Measurements from ENCODE around the gene TSPAN18.
A peak's percentile ranks its signal among the peaks of the same experiment; 100 is the strongest.

The TSPAN18 gene

DNA sequence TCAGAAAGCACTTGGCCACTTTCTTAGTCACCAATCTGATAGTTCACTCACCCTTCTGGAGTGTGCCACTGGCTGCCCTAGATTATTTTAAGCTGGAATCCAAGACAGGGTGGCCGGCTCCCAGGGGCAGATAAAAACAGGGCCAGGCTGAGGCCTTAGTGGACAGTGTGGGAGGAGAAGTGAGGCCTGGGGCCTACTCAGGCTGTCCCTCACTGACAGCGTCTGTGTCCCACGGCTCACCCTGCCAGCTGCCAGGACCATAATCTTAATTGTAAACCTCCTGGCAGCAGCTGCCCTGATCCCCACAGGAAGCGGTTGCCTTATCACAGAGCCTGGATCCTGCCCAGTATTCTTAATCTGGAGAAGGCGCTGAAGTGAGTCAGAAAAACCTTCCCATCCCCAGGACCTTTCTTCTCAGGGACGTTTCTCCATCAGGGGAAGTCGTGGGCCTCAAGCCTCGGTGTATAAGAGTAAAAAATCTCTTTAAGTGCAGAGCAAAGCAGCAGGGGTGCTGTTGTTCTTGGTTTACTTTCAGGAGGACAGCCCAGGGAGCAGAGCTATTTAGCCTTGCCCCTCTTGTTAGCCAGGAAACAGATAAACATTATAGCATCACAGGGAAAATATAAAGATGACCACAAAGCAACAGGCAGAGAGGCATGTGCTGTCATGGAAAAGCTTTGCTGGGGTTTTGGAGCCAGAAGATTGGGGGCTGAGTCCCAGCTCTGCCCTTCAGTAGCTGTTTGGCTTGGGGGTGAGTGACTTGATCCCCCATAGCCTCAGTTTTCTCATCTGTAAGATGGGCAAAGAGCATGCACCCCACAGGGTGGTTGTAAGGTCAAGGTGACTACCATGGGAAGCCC lies 39.6 kb downstream of the TSPAN18 start:
- Histone ChIP-seq H2BK120ac (ENCODE audit: low read depth, low read length) (no peak overlapping the region), H3K4me2 (ENCODE audit: insufficient read depth, low read length, poor library complexity, severe bottlenecking) (no peak overlapping the region), H3K27ac (replicated peaks; ENCODE audit: low read length) (no peak overlapping the region), H3K23ac (ENCODE audit: low read depth, low read length, poor library complexity) (no peak overlapping the region), H2BK5ac (ENCODE audit: low read length) (no peak overlapping the region), H3K79me1 (ENCODE audit: low read depth, low read length) (peaks cover 6% of the 10 kb centered on the region), H3K27me3 (ENCODE audit: control insufficient read depth in 3 of 3, insufficient read depth in 3 of 3, low read depth in 1 of 3, low read length in 3 of 3) (no peaks in the 10 kb centered on the region), H3K4me1 (ENCODE audit: control insufficient read depth in 2 of 2, insufficient read depth in 1 of 2, low read depth in 1 of 2, low read length in 2 of 2) (peaks cover 14% of the 10 kb centered on the region in 2 donors), H3K4ac (ENCODE audit: low read length) (no peak overlapping the region), H3K14ac (ENCODE audit: low read length) (no peak overlapping the region), H3K4me3 (ENCODE audit: low read length in 2 of 2) (no peak overlapping the region), H2AK5ac (ENCODE audit: low read depth, low read length) (no peak overlapping the region), H3K9me3 (replicated peaks in 1 of 2; ENCODE audit: control insufficient read depth in 2 of 2, insufficient read depth in 1 of 2, low read depth in 1 of 2, low read length in 2 of 2) (peaks cover 9 to 21% of the 10 kb centered on the region in 2 donors), H3K36me3 (replicated peaks in 1 of 2; ENCODE audit: control insufficient read depth in 2 of 2, insufficient read depth in 2 of 2, low read length in 2 of 2) (peaks cover 26 to 70% of the 10 kb centered on the region in 2 donors), H4K8ac (ENCODE audit: low read depth, low read length) (no peak overlapping the region), H3K9ac (ENCODE audit: low read depth, low read length, poor library complexity) (peak overlapping the region; percentile 64), H3K18ac (ENCODE audit: low read length) (no peak overlapping the region), H2BK15ac (ENCODE audit: low read length) (no peak overlapping the region), H2AFZ (ENCODE audit: low read length) (no peak overlapping the region), H2BK12ac (ENCODE audit: low read length) (no peak overlapping the region), H4K91ac (ENCODE audit: low read depth, low read length, poor library complexity) (no peak overlapping the region)
- no CpG with 5 or more reads among the region's 8 CpGs for WGBS, 2 donors (ENCODE audit: extremely low coverage in 2 of 2, insufficient read length in 2 of 2, insufficient replicate concordance in 1 of 2)
- no peak for DNase-seq (ENCODE audit: low spot score)

DNA sequence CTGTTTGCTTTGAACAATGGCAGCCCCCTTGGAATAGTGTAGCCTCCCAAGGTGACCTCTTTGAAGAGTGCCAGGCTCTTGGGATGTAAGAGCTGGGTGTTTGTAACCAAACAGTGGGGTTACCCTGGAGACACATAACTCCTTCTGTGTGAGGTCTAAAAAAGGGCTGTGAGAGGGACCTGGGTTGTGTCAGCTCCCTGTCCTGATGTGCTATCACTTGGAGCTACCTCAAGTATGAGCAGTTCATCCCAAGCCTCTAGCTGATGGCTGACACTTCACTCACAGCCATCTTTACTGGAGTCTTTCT lies 40.2 kb downstream of the TSPAN18 start:
- no peak for DNase-seq (ENCODE audit: low spot score)
- no peak overlapping the region for H3K27ac ChIP-seq (replicated peaks; ENCODE audit: low read length)
- no peak overlapping the region for H2AFZ ChIP-seq (ENCODE audit: low read length)

DNA sequence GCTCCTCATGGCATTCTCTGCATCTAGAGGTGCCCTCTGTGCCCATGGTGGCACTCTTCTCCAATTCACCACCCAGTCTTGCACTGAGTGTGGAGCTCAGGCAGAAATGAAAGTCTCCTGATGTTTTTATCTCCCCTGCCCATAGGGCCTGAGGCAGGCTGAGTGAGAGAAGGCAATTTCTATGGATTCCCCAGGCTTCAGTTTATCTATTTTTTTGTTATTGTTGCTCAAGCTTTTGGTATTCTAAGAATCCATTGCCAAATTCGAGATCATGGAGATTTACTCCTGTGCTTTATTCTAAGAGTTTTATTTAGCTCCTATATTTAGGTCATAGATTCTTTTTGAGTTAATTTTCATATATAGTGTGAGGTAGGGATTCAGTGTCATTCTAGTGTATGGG lies 40.7 kb downstream of the TSPAN18 start:
- no peak overlapping the region for H2AK5ac ChIP-seq (ENCODE audit: low read depth, low read length)
- H3K9me3 ChIP-seq (replicated peaks in 1 of 2; ENCODE audit: control insufficient read depth in 2 of 2, insufficient read depth in 1 of 2, low read depth in 1 of 2, low read length in 2 of 2) = peaks cover 9 to 21% of the 10 kb centered on the region in 2 donors
- H3K14ac ChIP-seq (ENCODE audit: low read length) = no peak overlapping the region
- no peak overlapping the region for H2BK12ac ChIP-seq (ENCODE audit: low read length)
- no peak overlapping the region for H2BK5ac ChIP-seq (ENCODE audit: low read length)
- no peak for DNase-seq (ENCODE audit: low spot score)
- no peak overlapping the region for H3K27ac ChIP-seq (replicated peaks; ENCODE audit: low read length)
- no peak overlapping the region for H3K4me2 ChIP-seq (ENCODE audit: insufficient read depth, low read length, poor library complexity, severe bottlenecking)
- no peak overlapping the region for H2BK120ac ChIP-seq (ENCODE audit: low read depth, low read length)
- WGBS, 2 donors (ENCODE audit: extremely low coverage in 2 of 2, insufficient read length in 2 of 2, insufficient replicate concordance in 1 of 2) = no CpG with 5 or more reads among the region's 1 CpG
- peaks cover 28 to 68% of the 10 kb centered on the region in 2 donors for H3K36me3 ChIP-seq (replicated peaks in 1 of 2; ENCODE audit: control insufficient read depth in 2 of 2, insufficient read depth in 2 of 2, low read length in 2 of 2)
- H2AFZ ChIP-seq (ENCODE audit: low read length) = no peak overlapping the region
- no peak overlapping the region for H3K23ac ChIP-seq (ENCODE audit: low read depth, low read length, poor library complexity)
- no peak overlapping the region for H2BK15ac ChIP-seq (ENCODE audit: low read length)
- no peak overlapping the region for H3K4ac ChIP-seq (ENCODE audit: low read length)
- no peak overlapping the region for H4K91ac ChIP-seq (ENCODE audit: low read depth, low read length, poor library complexity)
- no peak overlapping the region for H3K4me3 ChIP-seq (ENCODE audit: low read length in 2 of 2)
- H3K79me1 ChIP-seq (ENCODE audit: low read depth, low read length) = peaks cover 4% of the 10 kb centered on the region
- H3K4me1 ChIP-seq (ENCODE audit: control insufficient read depth in 2 of 2, insufficient read depth in 1 of 2, low read depth in 1 of 2, low read length in 2 of 2) = peaks cover 7% of the 10 kb centered on the region in 2 donors
- H3K9ac ChIP-seq (ENCODE audit: low read depth, low read length, poor library complexity) = no peak overlapping the region
- H4K8ac ChIP-seq (ENCODE audit: low read depth, low read length) = no peak overlapping the region
- no peak overlapping the region for H3K18ac ChIP-seq (ENCODE audit: low read length)
- no peaks in the 10 kb centered on the region for H3K27me3 ChIP-seq (ENCODE audit: control insufficient read depth in 3 of 3, insufficient read depth in 3 of 3, low read depth in 1 of 3, low read length in 3 of 3)

More for the DNA sequence above, 40.2 kb downstream of the TSPAN18 start:
- no peak overlapping the region for H2BK120ac ChIP-seq (ENCODE audit: low read depth, low read length)
- no peaks in the 10 kb centered on the region for H3K27me3 ChIP-seq (ENCODE audit: control insufficient read depth in 3 of 3, insufficient read depth in 3 of 3, low read depth in 1 of 3, low read length in 3 of 3)
- peaks cover 28 to 71% of the 10 kb centered on the region in 2 donors for H3K36me3 ChIP-seq (replicated peaks in 1 of 2; ENCODE audit: control insufficient read depth in 2 of 2, insufficient read depth in 2 of 2, low read length in 2 of 2)
- H3K4me2 ChIP-seq (ENCODE audit: insufficient read depth, low read length, poor library complexity, severe bottlenecking) = no peak overlapping the region
- H3K18ac ChIP-seq (ENCODE audit: low read length) = no peak overlapping the region
- H3K14ac ChIP-seq (ENCODE audit: low read length) = no peak overlapping the region
- H3K4me1 ChIP-seq (ENCODE audit: control insufficient read depth in 2 of 2, insufficient read depth in 1 of 2, low read depth in 1 of 2, low read length in 2 of 2) = peaks cover 8 to 9% of the 10 kb centered on the region in 2 donors
- H2BK5ac ChIP-seq (ENCODE audit: low read length) = no peak overlapping the region
- H2BK12ac ChIP-seq (ENCODE audit: low read length) = no peak overlapping the region
- no peak overlapping the region for H2BK15ac ChIP-seq (ENCODE audit: low read length)
- H3K79me1 ChIP-seq (ENCODE audit: low read depth, low read length) = peaks cover 4% of the 10 kb centered on the region
- no peak overlapping the region for H3K23ac ChIP-seq (ENCODE audit: low read depth, low read length, poor library complexity)
- no peak overlapping the region for H4K91ac ChIP-seq (ENCODE audit: low read depth, low read length, poor library complexity)
- peaks cover 9 to 21% of the 10 kb centered on the region in 2 donors for H3K9me3 ChIP-seq (replicated peaks in 1 of 2; ENCODE audit: control insufficient read depth in 2 of 2, insufficient read depth in 1 of 2, low read depth in 1 of 2, low read length in 2 of 2)
- no peak overlapping the region for H3K4me3 ChIP-seq (ENCODE audit: low read length in 2 of 2)
- no peak overlapping the region for H2AK5ac ChIP-seq (ENCODE audit: low read depth, low read length)
- H3K9ac ChIP-seq (ENCODE audit: low read depth, low read length, poor library complexity) = no peak overlapping the region
- H4K8ac ChIP-seq (ENCODE audit: low read depth, low read length) = no peak overlapping the region
- H3K4ac ChIP-seq (ENCODE audit: low read length) = no peak overlapping the region

DNA sequence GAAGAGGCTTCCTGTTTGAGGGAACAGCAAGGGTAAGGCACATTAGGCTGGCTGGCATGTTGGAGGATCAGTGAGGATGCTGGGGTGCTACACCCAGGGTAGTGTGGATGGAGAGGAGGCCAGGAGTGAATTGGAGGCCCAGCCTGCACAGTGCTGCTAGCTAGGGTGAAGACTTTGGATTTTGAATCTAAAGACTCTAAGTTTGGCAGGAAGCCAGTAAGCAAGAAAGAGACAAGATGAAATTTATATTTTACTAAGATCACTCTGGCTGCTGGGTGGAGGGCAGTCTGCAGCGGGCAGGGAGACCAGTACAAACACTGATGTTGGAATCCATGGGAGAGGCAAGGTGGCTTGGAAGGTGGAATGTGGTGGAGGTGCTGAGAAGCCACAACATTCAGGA lies 43.6 kb downstream of the TSPAN18 start:
- Histone ChIP-seq H2BK15ac (ENCODE audit: low read length) (no peak overlapping the region), H2BK120ac (ENCODE audit: low read depth, low read length) (no peak overlapping the region), H3K9me3 (replicated peaks in 1 of 2; ENCODE audit: control insufficient read depth in 2 of 2, insufficient read depth in 1 of 2, low read depth in 1 of 2, low read length in 2 of 2) (peaks cover 9 to 21% of the 10 kb centered on the region in 2 donors), H3K18ac (ENCODE audit: low read length) (no peak overlapping the region), H2AFZ (ENCODE audit: low read length) (no peak overlapping the region), H3K4me2 (ENCODE audit: insufficient read depth, low read length, poor library complexity, severe bottlenecking) (no peak overlapping the region), H3K14ac (ENCODE audit: low read length) (no peak overlapping the region), H3K4ac (ENCODE audit: low read length) (no peak overlapping the region), H3K4me3 (ENCODE audit: low read length in 2 of 2) (no peak overlapping the region), H2BK12ac (ENCODE audit: low read length) (no peak overlapping the region), H3K23ac (ENCODE audit: low read depth, low read length, poor library complexity) (no peak overlapping the region), H3K27me3 (ENCODE audit: control insufficient read depth in 3 of 3, insufficient read depth in 3 of 3, low read depth in 1 of 3, low read length in 3 of 3) (no peaks in the 10 kb centered on the region), H4K91ac (ENCODE audit: low read depth, low read length, poor library complexity) (no peak overlapping the region), H4K8ac (ENCODE audit: low read depth, low read length) (no peak overlapping the region), H2AK5ac (ENCODE audit: low read depth, low read length) (no peak overlapping the region), H3K4me1 (ENCODE audit: control insufficient read depth in 2 of 2, insufficient read depth in 1 of 2, low read depth in 1 of 2, low read length in 2 of 2) (peaks cover 8% of the 10 kb centered on the region in 2 donors), H3K36me3 (replicated peaks in 1 of 2; ENCODE audit: control insufficient read depth in 2 of 2, insufficient read depth in 2 of 2, low read length in 2 of 2) (peaks cover 16 to 52% of the 10 kb centered on the region in 2 donors), H3K27ac (replicated peaks; ENCODE audit: low read length) (no peak overlapping the region), H2BK5ac (ENCODE audit: low read length) (no peak overlapping the region), H3K9ac (ENCODE audit: low read depth, low read length, poor library complexity) (no peak overlapping the region), H3K79me1 (ENCODE audit: low read depth, low read length) (peaks cover 2% of the 10 kb centered on the region)
- WGBS, 2 donors (ENCODE audit: extremely low coverage in 2 of 2, insufficient read length in 2 of 2, insufficient replicate concordance in 1 of 2) = no CpG with 5 or more reads among the region's 1 CpG
- DNase-seq (ENCODE audit: low spot score) = no peak
